SK-N-SH (cell line): Measurements from ENCODE around the gene PSMD6. TPM values are rescaled to one million over a fixed set of nuclear protein-coding genes. Genes with fewer than 3 reads are reported as not detected.

ENCODE experiments used
- CTCF ChIA-PET: fragments of 300-600, 350-600 bp; formaldehyde crosslinking; extraction: SDS; loops from one replicate; lab custom pipeline; 2021; lab: Yijun Ruan, JAX
- POLR2A ChIA-PET: fragments of 350-600 bp; sonication (Branson Sonifier 250); formaldehyde crosslinking; extraction: SDS; loops from one replicate; lab custom pipeline; 2020; ENCODE audit warnings: antibody characterized with exemption, inconsistent platforms; lab: Yijun Ruan, JAX
- DNase-seq: peaks from one replicate; pipeline ENCODE4 v3.0.0; 2012
- H2AFZ ChIP-seq: fragments of 200-600 bp; sonication (generic); 2 replicates; pipeline ENCODE4 v1.8.1; 2016; ENCODE audit warnings: antibody characterized with exemption, mild to moderate bottlenecking, low read depth
- H3F3A ChIP-seq: fragments of 200-600 bp; sonication (generic); replicated peaks from 2 replicates; pipeline ENCODE3; 2016; ENCODE audit warnings: antibody characterized with exemption, mild to moderate bottlenecking; ENCODE audit not compliant: insufficient read depth
- H3K27ac ChIP-seq, 2 experiments: fragments of 200-500 bp in 1 of 2; fragments of 200-600 bp in 1 of 2; sonication (Bioruptor generic) in 1 of 2; sonication (generic), shearing (Covaris generic) in 1 of 2; 2 replicates each; pipeline versions ENCODE4 v1.5.1 to v1.6.1; 2014 to 2016; ENCODE audit warnings: low read depth in 2 of 2, inconsistent platforms in 1 of 2, low read length in 1 of 2, mild to moderate bottlenecking in 1 of 2, mixed read lengths in 1 of 2
- H3K27me3 ChIP-seq: fragments of 200-600 bp; sonication (generic), shearing (Covaris generic); 2 replicates; pipeline ENCODE4 v1.6.1; 2016; ENCODE audit warnings: mixed run types; ENCODE audit not compliant: insufficient read depth
- H3K36me3 ChIP-seq, 2 experiments: fragments of 200-500 bp in 1 of 2; fragments of 200-600 bp in 1 of 2; sonication (Bioruptor generic) in 1 of 2; sonication (generic) in 1 of 2; replicated peaks in 1 of 2; 2 replicates each; pipeline versions ENCODE3 to v1.5.1; 2014 to 2016; ENCODE audit warnings: low read length in 1 of 2, mild to moderate bottlenecking in 1 of 2; ENCODE audit not compliant: insufficient read depth in 2 of 2, control insufficient read depth in 1 of 2
- H3K4me1 ChIP-seq, 2 experiments: fragments of 200-500 bp in 1 of 2; fragments of 200-600 bp in 1 of 2; sonication (Bioruptor generic) in 1 of 2; sonication (generic), shearing (Covaris generic) in 1 of 2; 2 replicates each; pipeline versions ENCODE4 v1.5.1 to v1.6.1; 2014 to 2016; ENCODE audit warnings: low read depth in 1 of 2, low read length in 1 of 2, mixed run types in 1 of 2; ENCODE audit not compliant: insufficient read depth in 2 of 2, control insufficient read depth in 1 of 2
- H3K4me2 ChIP-seq: fragments of 200-600 bp; sonication (generic), shearing (Covaris generic); 2 replicates; pipeline ENCODE4 v1.6.1; 2017; ENCODE audit warnings: mixed run types
- H3K4me3 ChIP-seq, 2 experiments: fragments of 200-500 bp in 1 of 2; fragments of 200-600 bp in 1 of 2; sonication (Bioruptor generic) in 1 of 2; sonication (generic), shearing (Covaris generic) in 1 of 2; 2 replicates each; pipeline versions ENCODE4 v1.5.1 to v1.8.1; 2014 to 2016; ENCODE audit warnings: low read depth in 2 of 2, inconsistent platforms in 1 of 2, low read length in 1 of 2, mild to moderate bottlenecking in 1 of 2, mixed read lengths in 1 of 2, moderate library complexity in 1 of 2
- H3K79me2 ChIP-seq: fragments of 200-600 bp; sonication (generic); 2 replicates; pipeline ENCODE4 v1.8.1; 2017; ENCODE audit warnings: mild to moderate bottlenecking; ENCODE audit not compliant: insufficient read depth
- H3K9ac ChIP-seq: fragments of 200-600 bp; sonication (generic); 2 replicates; pipeline ENCODE4 v1.6.1; 2017; ENCODE audit warnings: mixed run types
- H3K9me2 ChIP-seq: fragments of 200-600 bp; sonication (generic); 2 replicates; pipeline ENCODE4 v1.6.1; 2017; ENCODE audit warnings: mixed run types
- H3K9me3 ChIP-seq: fragments of 200-600 bp; sonication (generic); 2 replicates; pipeline ENCODE4 v1.6.1; 2017; ENCODE audit warnings: mixed run types, mild to moderate bottlenecking, moderate library complexity
- H4K20me1 ChIP-seq: fragments of 200-600 bp; sonication (generic); 2 replicates; pipeline ENCODE4 v1.6.1; 2017; ENCODE audit warnings: mild to moderate bottlenecking, mixed run types; ENCODE audit not compliant: insufficient read depth
- ELF1 ChIP-seq: IDR thresholded peaks from 2 replicates; pipeline ENCODE4 v1.4.0; 2012
- EP300 ChIP-seq, 2 experiments: IDR thresholded peaks; 2 replicates each; pipeline versions ENCODE4 v1.4.0 to v1.6.1; 2012; ENCODE audit warnings: borderline replicate concordance in 1 of 2, low read depth in 1 of 2, low read length in 1 of 2
- FOXJ3 ChIP-seq: sonication (generic); formaldehyde crosslinking; IDR thresholded peaks from 2 replicates; pipeline ENCODE4 v1.5.1; 2020; ENCODE audit warnings: mild to moderate bottlenecking, missing genetic modification reagents
- FOXM1 ChIP-seq: IDR thresholded peaks from 2 replicates; pipeline ENCODE4 v1.4.0; 2012; ENCODE audit warnings: low read depth, mild to moderate bottlenecking
- GATA2 ChIP-seq: sonication (generic); formaldehyde crosslinking; IDR thresholded peaks from 2 replicates; pipeline ENCODE4 v1.5.0; 2020; ENCODE audit warnings: mild to moderate bottlenecking, missing genetic modification reagents
- MEF2A ChIP-seq: IDR thresholded peaks from 2 replicates; pipeline ENCODE4 v1.4.0; 2012; ENCODE audit warnings: low read depth, borderline replicate concordance
- NFIC ChIP-seq: IDR thresholded peaks from 2 replicates; pipeline ENCODE4 v1.4.0; 2012; ENCODE audit warnings: borderline replicate concordance
- NRF1 ChIP-seq: IDR thresholded peaks from 2 replicates; pipeline ENCODE4 v1.6.1; 2012; ENCODE audit warnings: low read depth, mild to moderate bottlenecking, low read length
- POLR2AphosphoS5 ChIP-seq: IDR thresholded peaks from 2 replicates; pipeline ENCODE4 v1.6.1; 2012; ENCODE audit warnings: low read depth, low read length
- RAD21 ChIP-seq: IDR thresholded peaks from 2 replicates; pipeline ENCODE4 v1.6.1; 2012; ENCODE audit warnings: mild to moderate bottlenecking, low read length
- RCOR1 ChIP-seq: fragments of 150-350 bp; IDR thresholded peaks from 2 replicates; pipeline ENCODE4 v1.6.1; 2017; ENCODE audit warnings: antibody characterized with exemption, low read length
- TAF1 ChIP-seq: IDR thresholded peaks from 2 replicates; pipeline ENCODE4 v1.6.1; 2012; ENCODE audit warnings: low read depth, mild to moderate bottlenecking, low read length, moderate library complexity, borderline replicate concordance
- YY1 ChIP-seq: IDR thresholded peaks from 2 replicates; pipeline ENCODE4 v1.4.0; 2012; ENCODE audit warnings: low read depth, mild to moderate bottlenecking
- WGBS: methylation state at CpG from one replicate; pipeline ENCODE4 v1.1.6; 2017; ENCODE audit warnings: low lambda C conversion rate; 5-methylcytosine and 5-hydroxymethylcytosine counted together
- polyA plus RNA-seq, 3 experiments: library from polyadenylated mRNA; depleted of rRNA; stranded (reverse); fragments of >200 nt; gene quantifications; 2 replicates each; pipeline ENCODE4 v1.2.3, GENCODE V29; 2012
- TF ChIP-seq, protein P1 (sequence below): IDR thresholded peaks from 2 replicates; pipeline ENCODE4 v1.4.0; 2012; ENCODE audit warnings: low read depth, borderline replicate concordance
- TF ChIP-seq, protein P2 (sequence below): fragments of 150-350 bp; IDR thresholded peaks from 2 replicates; pipeline ENCODE4 v1.6.1; 2016; ENCODE audit warnings: mild to moderate bottlenecking, low read depth, low read length
- TF ChIP-seq, protein P3 (sequence below): fragments of 200-600 bp; sonication (generic); IDR thresholded peaks from 2 replicates; pipeline ENCODE4 v1.6.1; 2017; ENCODE audit warnings: antibody characterized with exemption, mild to moderate bottlenecking, moderate library complexity
- TF ChIP-seq, protein P4 (sequence below): IDR thresholded peaks from 2 replicates; pipeline ENCODE4; 2012
- TF ChIP-seq, protein P5 (sequence below): fragments of 150-350 bp; IDR thresholded peaks from 2 replicates; pipeline ENCODE4 v1.6.1; 2017; ENCODE audit warnings: antibody characterized with exemption, low read length, low read depth, borderline replicate concordance

PSMD6 gene
- polyA plus RNA-seq, 1 of the 3 experiments (the other 2 are of a cell fraction): 90.3 TPM

DNA sequence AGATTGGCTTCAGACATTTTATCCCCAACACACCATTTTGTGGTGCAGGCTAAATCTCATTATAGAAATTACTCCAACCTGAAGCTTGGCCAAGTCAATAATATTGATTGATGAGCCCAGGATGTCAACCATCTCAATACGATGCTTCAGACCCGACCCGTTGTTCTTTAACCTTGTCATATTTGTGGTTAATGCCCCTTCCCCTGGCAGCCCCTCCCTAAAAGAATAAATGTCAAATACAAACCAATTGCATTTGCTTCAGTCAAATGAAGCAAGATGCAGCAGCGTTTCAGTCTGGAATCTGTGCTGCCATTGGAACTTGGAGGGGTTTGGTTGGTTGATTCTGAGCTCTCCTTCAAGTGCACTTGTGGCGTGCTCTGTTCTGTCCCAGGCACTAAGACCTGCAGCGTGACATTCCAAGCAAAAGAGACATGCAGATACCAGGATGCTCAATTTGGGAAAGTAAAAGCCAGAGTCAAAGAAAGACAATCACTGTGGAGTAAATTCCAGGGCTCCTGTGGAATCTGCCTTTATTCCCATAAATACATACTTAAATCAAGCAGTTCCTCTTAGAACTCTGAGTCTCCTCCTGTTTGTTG is 23.8 kb upstream of the PSMD6 start (continued):
- no peak for TF ChIP-seq FOXJ3 (CRISPR knock-in tag)

DNA sequence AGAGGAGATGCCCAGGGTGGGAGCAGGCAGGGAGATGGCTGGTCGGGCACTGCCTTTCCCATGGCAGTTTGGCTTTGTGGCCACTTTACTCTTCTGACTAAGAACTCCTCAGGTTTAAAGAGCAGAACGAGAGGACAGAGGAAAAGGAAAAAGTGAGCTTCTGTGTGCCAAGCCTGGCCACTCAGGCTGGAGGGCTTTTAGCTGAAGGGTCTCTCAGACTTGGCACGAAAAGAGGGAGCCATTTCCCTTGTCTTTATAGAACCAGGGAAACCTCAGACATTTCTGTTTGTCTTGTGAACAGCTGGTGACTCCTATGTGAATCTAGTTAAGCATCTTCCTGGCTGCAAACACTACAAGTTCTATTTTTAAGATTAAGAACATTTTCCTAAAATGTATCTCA is 23.3 kb upstream of the PSMD6 start:
- POLR2A ChIA-PET: no interaction called here
- Histone ChIP-seq H3K79me2 (no peaks in the 10 kb centered on the region), H3K9ac (no peak overlapping the region)
- TF ChIP-seq RCOR1: no peak
- no peak for TF ChIP-seq TAF1
- no peak for TF ChIP-seq EP300 (IDR thresholded peaks at IDR 0.05; ENCODE audit: borderline replicate concordance in 1 of 2, low read depth in 1 of 2, low read length in 1 of 2)
- TF ChIP-seq, protein P1, sequence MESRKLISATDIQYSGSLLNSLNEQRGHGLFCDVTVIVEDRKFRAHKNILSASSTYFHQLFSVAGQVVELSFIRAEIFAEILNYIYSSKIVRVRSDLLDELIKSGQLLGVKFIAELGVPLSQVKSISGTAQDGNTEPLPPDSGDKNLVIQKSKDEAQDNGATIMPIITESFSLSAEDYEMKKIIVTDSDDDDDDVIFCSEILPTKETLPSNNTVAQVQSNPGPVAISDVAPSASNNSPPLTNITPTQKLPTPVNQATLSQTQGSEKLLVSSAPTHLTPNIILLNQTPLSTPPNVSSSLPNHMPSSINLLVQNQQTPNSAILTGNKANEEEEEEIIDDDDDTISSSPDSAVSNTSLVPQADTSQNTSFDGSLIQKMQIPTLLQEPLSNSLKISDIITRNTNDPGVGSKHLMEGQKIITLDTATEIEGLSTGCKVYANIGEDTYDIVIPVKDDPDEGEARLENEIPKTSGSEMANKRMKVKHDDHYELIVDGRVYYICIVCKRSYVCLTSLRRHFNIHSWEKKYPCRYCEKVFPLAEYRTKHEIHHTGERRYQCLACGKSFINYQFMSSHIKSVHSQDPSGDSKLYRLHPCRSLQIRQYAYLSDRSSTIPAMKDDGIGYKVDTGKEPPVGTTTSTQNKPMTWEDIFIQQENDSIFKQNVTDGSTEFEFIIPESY: no peak
- no peak for TF ChIP-seq POLR2AphosphoS5
- no peak for TF ChIP-seq FOXM1
- TF ChIP-seq, all 33 proteins: peak for 0
- WGBS: 92% methylated on average over 3 of the region's 3 CpGs
- Histone ChIP-seq H3K4me3 (no peak overlapping the region), H3K4me1 (no peaks in the 10 kb centered on the region), H3K27ac (no peak overlapping the region), H2AFZ (no peak overlapping the region), H3F3A (no peaks in the 10 kb centered on the region), H3K27me3 (no peaks in the 10 kb centered on the region), H3K36me3 (no peaks in the 10 kb centered on the region), H3K9me3 (no peaks in the 10 kb centered on the region), H3K9me2 (no peaks in the 10 kb centered on the region), H3K4me2 (no peak overlapping the region), H4K20me1 (no peaks in the 10 kb centered on the region)
- CTCF ChIA-PET: interaction anchor here (0.7 kb wide), 1 partner anchor 16 kb away, joined by 3 read pairs; no protein-coding TSS in a partner anchor
- DNase-seq: no peak

DNA sequence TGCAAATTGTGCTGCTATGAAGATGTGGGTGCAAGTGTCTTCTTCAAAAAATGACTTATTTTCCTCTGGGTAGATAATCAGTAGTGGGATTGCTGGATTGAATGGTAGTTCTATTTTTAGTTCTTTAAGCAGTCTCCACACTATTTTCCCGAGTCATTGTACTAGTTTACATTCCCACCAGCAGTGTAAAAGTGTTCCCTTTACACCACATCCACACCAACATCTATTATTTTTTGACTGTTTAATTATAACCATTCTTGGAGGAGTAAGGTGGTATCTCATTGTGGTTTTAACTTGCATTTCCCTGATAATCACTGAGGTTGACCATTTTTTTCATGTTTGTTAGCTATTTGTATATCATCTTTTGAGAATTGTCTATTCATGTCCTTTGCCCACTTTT is 19.7 kb upstream of the PSMD6 start:
- CTCF ChIA-PET: interaction anchor here (1.0 to 5.1 kb wide), 2 partner anchors 12 to 441 kb away, joined by 3 to 32 read pairs; no protein-coding TSS in a partner anchor
- no peak for DNase-seq
- no peak overlapping the region for H3K4me3 ChIP-seq
- H3K27ac ChIP-seq: no peak overlapping the region
- no peaks in the 10 kb centered on the region for H3K9me2 ChIP-seq
- POLR2A ChIA-PET: no interaction called here
- H3K9ac ChIP-seq: no peak overlapping the region
- H3K36me3 ChIP-seq: no peaks in the 10 kb centered on the region
- H3K27me3 ChIP-seq: no peaks in the 10 kb centered on the region
- H4K20me1 ChIP-seq: no peaks in the 10 kb centered on the region
- H3K9me3 ChIP-seq: no peaks in the 10 kb centered on the region
- no peaks in the 10 kb centered on the region for H3F3A ChIP-seq
- TF ChIP-seq, protein P2, sequence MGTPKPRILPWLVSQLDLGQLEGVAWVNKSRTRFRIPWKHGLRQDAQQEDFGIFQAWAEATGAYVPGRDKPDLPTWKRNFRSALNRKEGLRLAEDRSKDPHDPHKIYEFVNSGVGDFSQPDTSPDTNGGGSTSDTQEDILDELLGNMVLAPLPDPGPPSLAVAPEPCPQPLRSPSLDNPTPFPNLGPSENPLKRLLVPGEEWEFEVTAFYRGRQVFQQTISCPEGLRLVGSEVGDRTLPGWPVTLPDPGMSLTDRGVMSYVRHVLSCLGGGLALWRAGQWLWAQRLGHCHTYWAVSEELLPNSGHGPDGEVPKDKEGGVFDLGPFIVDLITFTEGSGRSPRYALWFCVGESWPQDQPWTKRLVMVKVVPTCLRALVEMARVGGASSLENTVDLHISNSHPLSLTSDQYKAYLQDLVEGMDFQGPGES: no peak
- TF ChIP-seq GATA2 (CRISPR knock-in tag) (no peak), MEF2A (no peak), FOXJ3 (CRISPR knock-in tag) (no peak), RAD21 (no peak), NFIC (no peak), NRF1 (no peak), ELF1 (no peak), YY1 (no peak)
- TF ChIP-seq, protein P3, sequence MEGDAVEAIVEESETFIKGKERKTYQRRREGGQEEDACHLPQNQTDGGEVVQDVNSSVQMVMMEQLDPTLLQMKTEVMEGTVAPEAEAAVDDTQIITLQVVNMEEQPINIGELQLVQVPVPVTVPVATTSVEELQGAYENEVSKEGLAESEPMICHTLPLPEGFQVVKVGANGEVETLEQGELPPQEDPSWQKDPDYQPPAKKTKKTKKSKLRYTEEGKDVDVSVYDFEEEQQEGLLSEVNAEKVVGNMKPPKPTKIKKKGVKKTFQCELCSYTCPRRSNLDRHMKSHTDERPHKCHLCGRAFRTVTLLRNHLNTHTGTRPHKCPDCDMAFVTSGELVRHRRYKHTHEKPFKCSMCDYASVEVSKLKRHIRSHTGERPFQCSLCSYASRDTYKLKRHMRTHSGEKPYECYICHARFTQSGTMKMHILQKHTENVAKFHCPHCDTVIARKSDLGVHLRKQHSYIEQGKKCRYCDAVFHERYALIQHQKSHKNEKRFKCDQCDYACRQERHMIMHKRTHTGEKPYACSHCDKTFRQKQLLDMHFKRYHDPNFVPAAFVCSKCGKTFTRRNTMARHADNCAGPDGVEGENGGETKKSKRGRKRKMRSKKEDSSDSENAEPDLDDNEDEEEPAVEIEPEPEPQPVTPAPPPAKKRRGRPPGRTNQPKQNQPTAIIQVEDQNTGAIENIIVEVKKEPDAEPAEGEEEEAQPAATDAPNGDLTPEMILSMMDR: no peak
- TF ChIP-seq, protein P4, sequence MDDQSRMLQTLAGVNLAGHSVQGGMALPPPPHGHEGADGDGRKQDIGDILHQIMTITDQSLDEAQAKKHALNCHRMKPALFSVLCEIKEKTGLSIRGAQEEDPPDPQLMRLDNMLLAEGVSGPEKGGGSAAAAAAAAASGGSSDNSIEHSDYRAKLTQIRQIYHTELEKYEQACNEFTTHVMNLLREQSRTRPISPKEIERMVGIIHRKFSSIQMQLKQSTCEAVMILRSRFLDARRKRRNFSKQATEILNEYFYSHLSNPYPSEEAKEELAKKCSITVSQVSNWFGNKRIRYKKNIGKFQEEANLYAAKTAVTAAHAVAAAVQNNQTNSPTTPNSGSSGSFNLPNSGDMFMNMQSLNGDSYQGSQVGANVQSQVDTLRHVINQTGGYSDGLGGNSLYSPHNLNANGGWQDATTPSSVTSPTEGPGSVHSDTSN: no peak
- TF ChIP-seq, protein P5, sequence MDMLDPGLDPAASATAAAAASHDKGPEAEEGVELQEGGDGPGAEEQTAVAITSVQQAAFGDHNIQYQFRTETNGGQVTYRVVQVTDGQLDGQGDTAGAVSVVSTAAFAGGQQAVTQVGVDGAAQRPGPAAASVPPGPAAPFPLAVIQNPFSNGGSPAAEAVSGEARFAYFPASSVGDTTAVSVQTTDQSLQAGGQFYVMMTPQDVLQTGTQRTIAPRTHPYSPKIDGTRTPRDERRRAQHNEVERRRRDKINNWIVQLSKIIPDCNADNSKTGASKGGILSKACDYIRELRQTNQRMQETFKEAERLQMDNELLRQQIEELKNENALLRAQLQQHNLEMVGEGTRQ: no peak
- no peak overlapping the region for H2AFZ ChIP-seq
- WGBS: 88% methylated on average over 1 of the region's 1 CpG
- H3K4me2 ChIP-seq: no peak overlapping the region
- H3K4me1 ChIP-seq: peaks cover 0 to 10% of the 10 kb centered on the region in 2 experiments; a peak in 2 of 4 replicates
- H3K79me2 ChIP-seq: no peaks in the 10 kb centered on the region
